GM12878 (cell line): ENCODE measurements around the gene PRKN.

Source experiments
- ATF7 ChIP-seq: fragments of 450-650 bp; IDR thresholded peaks from 2 replicates; pipeline ENCODE4 v1.6.1; 2016; ENCODE audit warnings: low read depth, mild to moderate bottlenecking
- CBX5 ChIP-seq: sonication (generic); IDR thresholded peaks from 2 replicates; pipeline ENCODE4 v1.6.1; 2016; ENCODE audit warnings: low read depth, moderate library complexity, mild to moderate bottlenecking, inconsistent platforms
- DPF2 ChIP-seq: fragments of 450-650 bp; IDR thresholded peaks from 2 replicates; pipeline ENCODE4 v1.6.1; 2017; ENCODE audit warnings: mild to moderate bottlenecking
- HCFC1 ChIP-seq: fragments of 150-350 bp; IDR thresholded peaks from 2 replicates; pipeline ENCODE4 v1.6.1; 2014; ENCODE audit warnings: low read length
- MTA2 ChIP-seq: fragments of 450-650 bp; IDR thresholded peaks from 2 replicates; pipeline ENCODE4 v1.6.1; 2016; ENCODE audit warnings: low read depth, mild to moderate bottlenecking, moderate library complexity
- NR2C2 ChIP-seq: IDR thresholded peaks from 2 replicates; pipeline ENCODE4 v1.6.1; 2011; ENCODE audit warnings: borderline replicate concordance, low read depth; ENCODE audit not compliant: control insufficient read depth, insufficient read length
- RCOR1 ChIP-seq: conservative IDR thresholded peaks from 2 replicates; pipeline ENCODE4 v1.6.1; 2012; ENCODE audit warnings: low read depth, low read length, improper control_type of control experiment
- TBL1XR1 ChIP-seq: IDR thresholded peaks from 2 replicates; pipeline ENCODE4 v1.6.1; 2012; ENCODE audit warnings: low read depth, low read length, improper control_type of control experiment
- TF ChIP-seq, protein P1 (sequence below), 3 experiments: IDR thresholded peaks in 2 of 3; conservative IDR thresholded peaks in 1 of 3; 2 replicates each; pipeline ENCODE4 v1.5.1; 2011; ENCODE audit warnings: low read depth in 3 of 3, low read length in 3 of 3, mild to moderate bottlenecking in 3 of 3, control low read depth in 2 of 3, moderate library complexity in 2 of 3, inconsistent platforms in 1 of 3, mixed read lengths in 1 of 3; ENCODE audit not compliant: control insufficient read depth in 2 of 3, insufficient read depth in 1 of 3; ENCODE audit errors: extremely low read depth in 1 of 3

DNA sequence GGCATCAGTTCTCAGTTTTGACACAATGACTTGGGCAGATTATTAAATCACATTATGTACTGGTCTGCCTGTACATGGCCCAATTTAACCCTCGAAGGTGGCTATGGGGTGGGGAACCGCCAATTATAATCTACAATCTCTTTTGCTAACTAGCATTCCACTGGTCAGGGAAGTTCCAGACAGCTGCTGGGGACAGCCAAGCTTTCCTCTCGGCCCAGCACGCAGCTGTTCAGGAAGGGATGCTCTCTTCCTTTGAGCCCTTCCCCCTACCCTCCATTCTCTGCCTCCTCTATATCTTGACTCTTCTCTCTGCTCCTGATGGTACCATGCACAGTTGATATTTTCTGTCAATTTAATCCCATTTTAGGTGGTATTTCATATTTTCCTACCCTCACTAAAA is 1220.2 kb downstream of the PRKN start:
- TF ChIP-seq, protein P1, sequence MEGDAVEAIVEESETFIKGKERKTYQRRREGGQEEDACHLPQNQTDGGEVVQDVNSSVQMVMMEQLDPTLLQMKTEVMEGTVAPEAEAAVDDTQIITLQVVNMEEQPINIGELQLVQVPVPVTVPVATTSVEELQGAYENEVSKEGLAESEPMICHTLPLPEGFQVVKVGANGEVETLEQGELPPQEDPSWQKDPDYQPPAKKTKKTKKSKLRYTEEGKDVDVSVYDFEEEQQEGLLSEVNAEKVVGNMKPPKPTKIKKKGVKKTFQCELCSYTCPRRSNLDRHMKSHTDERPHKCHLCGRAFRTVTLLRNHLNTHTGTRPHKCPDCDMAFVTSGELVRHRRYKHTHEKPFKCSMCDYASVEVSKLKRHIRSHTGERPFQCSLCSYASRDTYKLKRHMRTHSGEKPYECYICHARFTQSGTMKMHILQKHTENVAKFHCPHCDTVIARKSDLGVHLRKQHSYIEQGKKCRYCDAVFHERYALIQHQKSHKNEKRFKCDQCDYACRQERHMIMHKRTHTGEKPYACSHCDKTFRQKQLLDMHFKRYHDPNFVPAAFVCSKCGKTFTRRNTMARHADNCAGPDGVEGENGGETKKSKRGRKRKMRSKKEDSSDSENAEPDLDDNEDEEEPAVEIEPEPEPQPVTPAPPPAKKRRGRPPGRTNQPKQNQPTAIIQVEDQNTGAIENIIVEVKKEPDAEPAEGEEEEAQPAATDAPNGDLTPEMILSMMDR (IDR thresholded peaks at IDR 0.05 in 2 of 3, conservative IDR thresholded peaks at IDR 0.05 in 1 of 3; ENCODE audit: control insufficient read depth in 2 of 3, extremely low read depth in 1 of 3, insufficient read depth in 1 of 3, low read depth in 3 of 3, low read length in 3 of 3) = no peak
- TF ChIP-seq RCOR1 (no peak), NR2C2 (no peak), TBL1XR1 (no peak), HCFC1 (no peak), CBX5 (no peak), DPF2 (no peak), MTA2 (no peak), ATF7 (no peak)
